8988T (cell line): ENCODE results near the gene KCNMA1.

Experiments used
- DNase-seq: peaks from one replicate; pipeline ENCODE4 v3.0.0; 2011

The KCNMA1 gene

DNA sequence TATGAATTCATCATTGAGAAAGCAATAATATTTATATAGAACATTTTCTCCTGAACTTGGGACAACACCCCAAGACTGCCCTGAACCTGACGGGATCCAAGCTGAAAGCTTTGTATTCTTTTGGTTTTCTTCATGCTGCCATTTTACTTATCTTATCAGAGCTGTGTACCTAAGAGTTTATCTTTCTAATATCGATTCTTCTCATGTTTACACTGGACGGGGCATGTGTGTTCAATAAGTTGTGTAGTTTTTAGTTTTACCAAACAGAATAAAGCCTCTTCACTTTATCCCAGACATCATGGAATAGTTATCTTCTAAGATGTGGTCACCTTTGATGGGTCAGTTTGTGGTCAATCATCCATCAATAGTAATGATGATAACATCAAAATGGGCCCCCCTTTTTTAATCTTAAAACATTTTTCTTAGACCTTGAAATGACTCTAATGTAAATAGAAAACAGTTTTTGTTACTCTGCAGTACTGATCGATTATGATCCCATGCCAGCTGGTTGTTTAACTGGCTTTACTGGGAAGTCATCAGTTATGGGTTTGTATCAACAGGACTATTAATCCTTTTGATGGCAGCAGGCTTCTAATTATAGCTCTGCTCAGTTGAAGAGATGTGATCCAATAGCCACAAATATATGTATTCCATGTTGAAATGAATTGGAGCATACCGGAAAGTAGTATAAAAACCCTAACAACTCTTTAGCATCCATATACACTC, 446.1 kb downstream of the KCNMA1 start:
- no peak for DNase-seq

DNA sequence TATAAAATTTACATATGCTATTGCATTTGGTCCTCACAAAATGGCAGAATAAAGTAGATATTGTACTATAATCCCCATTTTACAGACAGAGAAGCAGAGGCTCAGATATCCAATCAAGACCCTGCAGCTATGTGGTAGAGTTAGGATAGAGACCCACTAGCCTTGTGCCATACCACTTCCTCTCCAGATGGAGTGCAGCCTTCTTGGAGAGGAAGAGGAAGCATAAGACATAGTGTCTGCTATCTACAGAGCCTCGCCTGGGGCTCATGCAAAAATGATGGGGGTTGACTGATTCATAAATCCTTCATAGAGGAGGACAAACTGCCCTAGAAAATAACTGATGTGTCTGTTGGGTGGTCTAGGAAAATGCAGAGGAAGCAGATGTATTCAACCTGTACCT, 447.3 kb downstream of the KCNMA1 start:
- no peak for DNase-seq

DNA sequence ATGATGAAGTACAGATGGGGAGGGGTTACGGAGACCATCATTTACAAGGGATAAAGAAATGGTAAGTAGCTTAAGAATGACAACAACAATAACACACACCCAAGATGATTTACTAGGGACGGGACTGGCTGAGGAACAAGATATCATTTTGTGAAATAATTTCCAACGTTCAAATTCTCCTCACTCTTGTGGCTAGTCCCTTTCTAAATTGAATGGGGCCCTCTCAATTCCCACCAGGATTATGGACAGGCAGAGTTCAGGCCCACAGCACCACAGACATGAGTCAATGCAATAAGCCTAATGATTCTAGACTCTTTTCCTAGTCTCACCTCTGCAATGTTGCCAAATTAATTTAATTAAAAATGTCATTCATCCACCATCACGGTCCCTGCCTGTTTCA, 448.1 kb downstream of the KCNMA1 start:
- no peak for DNase-seq

DNA sequence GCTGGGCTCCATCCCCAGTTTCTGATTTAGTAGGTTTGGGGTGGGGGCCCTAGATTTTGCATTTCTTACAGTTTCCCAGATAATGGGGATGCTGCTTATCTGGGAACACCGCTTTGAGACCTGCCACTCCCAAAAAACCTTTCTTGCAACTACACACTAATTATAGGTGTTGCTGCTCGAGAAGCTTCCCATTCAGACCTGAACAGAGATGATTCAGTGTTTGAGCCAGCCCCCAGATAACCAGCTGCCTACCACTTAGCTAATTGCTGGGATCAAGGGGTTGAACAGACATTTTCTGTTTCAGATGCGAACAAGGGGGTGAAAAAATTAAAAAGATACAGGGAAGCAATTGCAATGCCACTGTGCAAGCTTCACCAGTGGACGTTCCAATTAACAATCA, 448.5 kb downstream of the KCNMA1 start:
- no peak for DNase-seq

- DNase-seq: no peak
These were observed 449.1 kb downstream of the KCNMA1 start for GRCh38 chr10:77188521-77188920.

DNA sequence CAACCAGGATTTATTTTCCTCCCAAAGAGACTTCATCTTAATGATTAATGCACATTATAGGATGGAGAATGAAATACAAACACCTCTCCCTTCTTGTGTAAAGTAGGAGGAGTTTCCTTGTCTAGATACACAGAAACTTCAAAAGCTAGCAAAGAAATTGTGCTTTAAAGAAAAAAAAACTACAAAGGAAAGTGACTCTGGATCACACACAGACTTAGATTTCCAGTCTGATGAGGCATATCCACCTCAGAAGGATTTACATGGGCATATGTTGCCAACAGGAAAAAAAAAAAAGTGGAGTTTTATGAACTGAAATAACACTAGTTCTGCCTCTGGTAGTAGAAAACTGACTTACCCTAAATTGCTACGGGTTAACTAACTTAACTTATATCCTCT, 449.6 kb downstream of the KCNMA1 start:
- DNase-seq: no peak

GRCh38 chr10:77187376-77187999, 450.1 kb downstream of the KCNMA1 start:
- DNase-seq: no peak

DNA sequence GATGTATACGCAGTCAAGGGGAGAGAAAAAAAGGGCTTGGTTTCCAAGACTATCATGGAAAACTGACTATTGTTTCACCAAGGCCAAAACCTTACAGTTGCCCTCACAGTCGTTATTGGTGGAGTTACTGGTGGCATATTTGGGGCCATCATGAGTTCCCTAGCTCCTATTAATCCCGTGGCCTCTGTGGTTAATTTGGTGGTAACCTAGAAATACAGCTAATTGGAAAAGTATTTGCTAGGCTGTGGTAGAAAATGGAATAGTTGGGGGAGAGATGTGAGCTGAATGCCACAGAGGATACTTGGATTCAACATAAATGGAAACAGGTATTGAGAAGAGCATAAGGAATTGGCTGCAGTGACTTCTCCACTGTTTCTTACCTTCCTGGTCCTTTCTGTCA, 450.7 kb downstream of the KCNMA1 start:
- no peak for DNase-seq

GRCh38 chr10:77185696-77186095, 451.9 kb downstream of the KCNMA1 start:
- no peak for DNase-seq

DNA sequence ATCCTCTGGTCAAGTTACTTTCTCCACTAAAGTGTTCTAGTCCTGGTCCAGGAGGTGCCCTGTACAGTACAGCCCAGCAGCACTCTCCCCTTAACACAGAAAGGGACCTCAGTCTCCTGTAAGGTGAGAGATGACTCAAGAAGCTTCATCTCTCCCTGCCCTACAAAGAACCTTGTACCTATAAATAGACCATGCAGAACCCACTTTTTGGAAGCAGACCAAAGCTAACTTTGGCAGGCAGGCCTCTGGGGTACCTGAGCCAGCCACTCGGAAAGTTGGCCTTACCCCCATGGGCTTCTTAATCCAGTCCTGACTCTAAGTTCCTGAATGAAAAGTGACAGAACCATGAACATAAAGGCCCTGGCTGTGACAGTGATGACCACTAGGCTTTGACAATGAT, 454.8 kb downstream of the KCNMA1 start:
- no peak for DNase-seq

DNA sequence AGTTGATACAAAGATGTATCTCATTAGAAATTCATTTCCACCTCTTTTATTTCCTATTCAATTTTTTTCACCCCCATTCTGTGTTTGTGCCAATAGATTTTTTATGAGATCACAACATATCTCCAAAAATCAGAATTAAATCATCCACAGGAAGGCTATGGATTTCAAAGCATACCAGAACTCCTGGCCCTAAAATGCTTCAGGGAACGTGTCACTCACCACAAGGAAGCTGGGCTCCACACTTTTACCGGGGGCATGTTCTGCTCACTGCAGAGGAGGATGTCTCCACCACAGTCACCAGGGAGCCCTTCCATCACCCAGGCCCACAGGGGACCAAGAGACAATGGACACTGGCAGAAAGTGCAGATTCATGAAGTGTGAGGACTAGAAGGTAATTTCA, 456.8 kb downstream of the KCNMA1 start:
- no peak for DNase-seq

GRCh38 chr10:77180104-77180503, 457.5 kb downstream of the KCNMA1 start:
- DNase-seq: no peak

- no peak for DNase-seq
These were observed 458.5 kb downstream of the KCNMA1 start for GRCh38 chr10:77179015-77179695.

DNA sequence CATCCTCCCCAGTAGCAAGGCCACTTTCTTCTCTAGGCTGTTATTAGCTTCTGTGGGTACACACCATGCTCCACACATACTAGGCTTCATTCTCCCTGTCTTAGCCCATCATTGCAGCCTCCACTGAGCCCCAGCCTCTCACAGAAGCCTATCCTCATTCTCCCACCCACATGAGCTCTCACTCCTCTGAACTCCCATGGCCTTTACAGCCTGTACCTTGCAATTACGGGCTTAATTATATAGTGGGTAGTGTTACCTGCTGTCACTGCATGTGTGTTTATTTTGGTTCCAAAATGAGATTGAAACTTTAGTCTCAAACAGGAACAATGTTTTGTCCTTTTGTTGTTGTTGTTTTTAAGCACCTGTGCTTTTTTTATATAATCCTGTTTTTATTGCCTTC, 460.0 kb downstream of the KCNMA1 start:
- no peak for DNase-seq

DNA sequence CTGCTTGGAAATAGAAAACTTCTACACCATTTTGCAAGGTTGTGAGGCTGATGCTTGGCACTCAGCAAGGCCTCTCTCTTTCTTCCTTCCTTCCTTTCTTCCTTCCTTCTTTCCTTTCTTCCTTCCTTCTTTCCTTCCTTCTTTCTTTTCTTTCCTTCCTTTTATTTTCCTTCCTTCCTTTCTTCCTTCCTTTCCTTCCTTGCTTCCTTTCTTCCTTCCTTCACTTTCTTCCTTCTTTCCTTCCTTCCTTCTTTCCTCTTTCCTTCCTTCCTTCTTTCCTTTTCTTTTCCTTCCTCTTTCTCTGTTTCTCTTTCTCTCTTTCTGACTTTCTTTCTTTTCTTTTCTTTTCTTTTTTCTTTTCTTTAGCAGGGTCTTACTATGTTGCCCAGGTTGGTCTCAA, 460.4 kb downstream of the KCNMA1 start:
- DNase-seq: no peak

GRCh38 chr10:77176232-77176631, 461.4 kb downstream of the KCNMA1 start:
- no peak for DNase-seq

GRCh38 chr10:77175631-77176222, 461.9 kb downstream of the KCNMA1 start:
- no peak for DNase-seq

DNA sequence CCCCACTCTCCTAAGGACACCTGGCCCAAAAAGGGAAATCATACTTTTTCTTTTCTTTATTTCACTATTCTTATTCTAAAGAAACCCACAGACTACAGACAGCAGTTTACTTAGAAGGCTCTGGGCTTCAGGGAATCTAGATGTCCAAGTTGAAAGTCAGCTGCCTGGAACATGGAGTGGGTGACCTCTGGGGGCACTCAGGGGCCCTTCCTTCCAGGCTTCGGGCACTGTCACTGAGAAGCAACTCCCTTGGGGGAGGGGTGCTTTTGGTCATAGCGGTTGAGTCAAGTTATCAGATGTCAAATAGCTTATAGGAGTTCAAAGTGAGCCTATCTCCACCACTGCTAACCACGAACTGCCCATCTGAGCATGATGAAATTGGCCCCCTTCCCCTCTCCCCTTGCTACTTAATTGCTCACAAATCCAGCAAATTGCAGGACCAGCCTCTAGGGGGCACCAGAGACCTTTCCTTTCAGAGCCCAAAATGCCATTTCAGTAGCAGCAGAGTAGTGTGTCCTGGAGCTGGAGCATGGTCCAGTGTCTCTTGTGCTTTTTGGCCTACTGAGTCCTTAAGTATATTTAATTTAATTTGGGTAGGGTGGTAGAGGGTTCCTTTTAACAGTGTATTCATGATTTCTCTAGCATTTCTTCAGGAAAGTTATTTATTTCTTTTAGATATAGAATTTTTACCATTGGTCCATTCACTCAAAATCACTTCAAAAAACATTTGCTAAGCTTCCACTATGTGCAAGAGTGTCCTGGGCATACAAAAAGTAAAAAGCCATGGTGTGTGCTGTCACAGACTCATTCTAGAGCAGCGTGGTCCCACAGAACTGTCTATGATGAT, 463.8 kb downstream of the KCNMA1 start:
- peak; percentile 31 for DNase-seq

GRCh38 chr10:77172086-77172485, 465.5 kb downstream of the KCNMA1 start:
- no peak for DNase-seq

DNA sequence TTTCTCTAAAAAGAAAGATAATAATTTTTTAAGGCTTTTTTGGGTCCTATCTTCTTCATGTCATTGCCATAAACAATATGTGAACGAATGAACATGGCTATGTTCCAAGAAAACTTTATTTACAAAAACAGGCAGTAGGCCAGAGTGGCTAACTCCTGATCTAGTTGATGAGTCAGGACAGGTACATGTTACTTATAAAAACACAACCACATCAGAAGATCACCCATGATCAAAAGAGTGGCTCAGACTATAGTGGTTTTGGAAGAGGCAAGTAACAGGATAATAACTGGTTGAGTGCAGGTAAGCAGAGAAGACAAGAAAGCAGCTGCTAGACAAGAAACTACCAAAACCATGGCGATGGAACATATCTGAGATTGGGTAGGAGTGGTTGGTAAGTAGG, 468.7 kb downstream of the KCNMA1 start:
- DNase-seq: no peak

DNA sequence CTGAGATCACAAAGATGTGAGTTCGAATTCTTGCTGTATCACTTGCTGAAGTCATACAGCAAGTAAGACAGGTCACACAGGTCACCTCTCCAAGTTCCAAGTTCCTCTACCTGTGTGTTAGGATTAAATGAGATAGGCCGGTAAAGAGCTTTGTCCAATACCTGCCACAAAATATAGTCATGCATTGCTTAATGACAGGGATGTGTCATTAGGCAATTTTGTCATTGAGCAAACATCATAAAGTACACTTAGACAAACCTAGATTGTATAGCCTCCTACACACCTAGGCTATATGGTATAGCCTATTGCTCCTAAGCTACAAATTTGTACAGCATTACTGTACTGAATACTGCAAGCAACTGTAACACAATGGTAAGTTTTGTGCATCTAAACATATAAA, 469.4 kb downstream of the KCNMA1 start:
- no peak for DNase-seq

- no peak for DNase-seq
These were observed 472.0 kb downstream of the KCNMA1 start for GRCh38 chr10:77165445-77166208.
